Left colon (tissue), 2 donors: Measurements from ENCODE around the gene GSK3A. TPM values are rescaled to one million over a fixed set of nuclear protein-coding genes. Genes with fewer than 3 reads are reported as not detected.

ENCODE experiments used
- ATAC-seq: fragments of 200-7000 bp; cut with Tn5 transposase; one replicate; pipeline ENCODE4 v1.9.1; 2020; ENCODE audit warnings: mild to moderate bottlenecking, moderate library complexity
- DNase-seq, 2 donors: peaks; one replicate each; pipeline ENCODE4 v3.0.0-alpha.2; 2020
- intact Hi-C, 2 donors: fragments of 100-400 bp; cut with DNase I in 1 of 2; cut with micrococcal nuclease in 1 of 2; formaldehyde crosslinking; loops; one replicate each; pipeline versions ENCODE4 v1.11.2 to v1.14.0; 2022; cut with DNase I, micrococcal nuclease
- long read RNA-seq: library from polyadenylated mRNA; unstranded; transcript quantifications from one replicate; pipeline ENCODE4 v2.0.0, GENCODE V29; 2021
- total RNA-seq, 2 donors: library from RNA; stranded (reverse); fragmentation: NEBNext Ultra II Directional; extraction: Animal tissue kit (Norgen Biotek cat#: 25700); gene quantifications; one replicate each; pipeline ENCODE4 v1.2.1, GENCODE V29; 2021
- donor health status: DM: no; HTN: no; CAD: no.
- donor health status: DM: yes; HTN: yes; CAD: no.

Gene GSK3A
- total RNA-seq = 10 to 100 TPM; 40.9 to 43.3 TPM
- long read RNA-seq, partial matches to known transcripts = 1 of 1 reads
- long read RNA-seq, other reads (novel, unspliced or antisense) = 0 of 1 reads

DNA sequence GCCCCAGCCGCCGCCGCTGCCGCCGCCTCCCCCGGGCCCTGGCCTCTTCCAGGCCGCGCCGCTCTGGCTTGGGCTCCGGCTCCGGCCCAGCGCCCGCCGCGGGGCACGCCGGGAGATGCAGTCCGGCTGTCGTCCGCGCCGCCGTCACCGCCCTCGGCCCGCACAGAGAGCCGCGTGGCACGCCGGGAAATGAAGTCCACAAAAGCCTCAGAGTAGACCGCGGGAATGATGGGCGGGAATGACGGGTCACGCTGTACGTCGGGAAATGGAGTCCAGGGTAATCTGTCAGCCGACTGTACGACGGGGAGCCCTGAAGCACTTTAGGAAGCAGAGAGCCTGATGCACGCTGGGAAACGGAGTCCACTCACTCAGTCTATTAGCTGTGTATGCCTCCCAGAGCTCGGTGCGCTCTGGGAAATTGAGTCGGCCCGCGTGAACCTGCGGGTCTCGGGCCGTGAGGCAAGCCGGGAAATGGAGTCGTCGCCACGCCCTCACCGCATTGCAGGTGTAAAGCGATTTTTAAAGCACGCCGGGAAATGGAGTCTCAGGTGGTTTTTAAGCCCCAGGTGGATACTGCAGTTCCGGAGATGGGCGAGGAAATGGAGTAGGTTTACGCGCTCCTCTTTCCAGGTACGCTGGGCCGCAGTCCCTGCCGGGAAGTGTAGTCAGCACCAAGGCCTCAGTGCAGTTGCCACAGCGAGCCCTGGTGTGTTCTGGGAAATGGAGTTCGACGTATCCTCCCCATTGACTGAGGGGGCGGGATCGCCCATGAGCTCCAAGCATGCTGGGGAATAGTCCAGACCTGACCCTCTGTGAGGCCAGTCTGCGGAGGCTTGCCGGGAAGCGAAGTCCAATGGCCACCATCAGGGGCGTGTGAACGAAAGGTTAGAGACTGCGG lies at the start of gene GSK3A:
Gene GSK3A, minus strand, starts transcription at position 91 of the 898 bp plus-strand sequence. CDS start 137 bp downstream, outside the sequence.
- ATAC-seq = peak; percentile 78
- intact Hi-C loops = no loop called here
- peak; percentile 97 to 99 for DNase-seq

DNA sequence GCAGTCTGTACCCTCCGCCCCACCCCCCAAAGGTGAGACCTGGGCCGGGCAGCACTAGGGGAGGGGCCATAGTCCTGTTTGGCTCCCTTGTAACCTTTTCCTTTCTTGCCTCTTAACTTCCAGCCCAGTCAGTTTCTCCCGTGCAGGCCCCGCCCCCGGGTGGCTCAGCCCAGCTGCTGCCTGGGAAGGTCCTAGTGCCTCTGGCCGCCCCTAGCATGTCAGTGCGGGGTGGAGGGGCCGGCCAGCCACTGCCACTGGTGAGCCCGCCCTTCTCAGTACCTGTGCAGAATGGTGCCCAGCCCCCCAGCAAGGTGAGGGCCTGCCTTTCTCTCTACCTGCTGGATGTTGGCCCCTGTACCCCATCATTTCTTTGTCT lies 49.0 kb upstream of the GSK3A start:
- peak; percentile 64 to 71 for DNase-seq
- peak; percentile 66 for ATAC-seq
- intact Hi-C loops = no loop called here

DNA sequence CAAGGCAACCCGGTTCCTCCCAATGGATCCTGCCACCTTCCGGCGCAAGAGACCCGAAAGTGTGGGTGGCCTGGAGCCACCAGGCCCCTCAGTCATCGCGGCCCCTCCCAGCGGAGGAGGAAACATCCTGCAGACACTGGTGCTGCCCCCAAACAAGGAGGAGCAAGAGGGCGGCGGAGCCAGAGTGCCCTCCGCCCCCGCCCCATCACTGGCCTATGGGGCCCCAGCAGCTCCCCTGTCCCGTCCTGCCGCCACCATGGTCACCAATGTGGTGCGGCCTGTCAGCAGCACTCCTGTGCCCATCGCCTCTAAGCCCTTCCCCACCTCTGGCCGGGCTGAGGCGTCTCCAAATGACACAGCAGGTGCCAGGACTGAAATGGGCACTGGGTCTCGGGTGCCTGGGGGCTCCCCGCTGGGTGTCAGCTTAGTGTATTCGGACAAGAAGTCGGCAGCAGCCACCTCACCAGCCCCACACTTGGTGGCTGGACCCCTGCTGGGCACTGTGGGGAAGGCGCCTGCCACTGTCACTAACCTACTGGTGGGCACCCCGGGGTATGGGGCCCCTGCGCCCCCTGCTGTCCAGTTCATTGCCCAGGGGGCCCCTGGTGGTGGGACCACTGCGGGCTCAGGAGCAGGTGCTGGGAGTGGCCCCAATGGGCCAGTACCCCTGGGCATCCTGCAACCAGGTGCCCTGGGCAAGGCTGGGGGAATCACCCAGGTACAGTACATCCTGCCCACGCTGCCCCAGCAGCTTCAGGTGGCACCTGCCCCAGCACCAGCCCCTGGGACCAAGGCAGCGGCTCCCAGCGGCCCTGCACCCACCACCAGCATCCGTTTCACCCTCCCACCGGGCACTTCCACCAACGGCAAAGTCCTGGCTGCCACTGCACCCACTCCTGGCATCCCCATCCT lies 48.4 kb upstream of the GSK3A start:
- intact Hi-C loops = no loop called here
- peak; percentile 22 for ATAC-seq
- no peak for DNase-seq

DNA sequence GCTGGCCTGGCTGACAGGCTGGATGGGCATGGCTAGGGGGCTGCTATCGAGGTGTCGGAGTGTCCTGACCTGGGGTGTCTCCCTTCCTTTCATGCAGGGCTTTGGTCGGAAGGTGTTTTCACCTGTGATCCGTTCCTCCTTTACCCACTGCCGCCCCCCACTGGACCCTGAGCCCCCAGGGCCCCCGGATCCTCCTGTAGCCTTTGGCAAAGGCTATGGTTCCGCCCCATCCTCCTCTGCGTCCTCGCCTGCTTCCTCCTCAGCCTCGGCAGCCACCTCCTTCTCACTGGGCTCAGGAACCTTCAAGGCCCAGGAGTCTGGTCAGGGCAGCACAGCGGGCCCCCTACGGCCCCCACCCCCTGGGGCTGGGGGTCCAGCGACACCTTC lies 47.7 kb upstream of the GSK3A start:
- DNase-seq = no peak
- intact Hi-C loops = no loop called here
- no peak for ATAC-seq

DNA sequence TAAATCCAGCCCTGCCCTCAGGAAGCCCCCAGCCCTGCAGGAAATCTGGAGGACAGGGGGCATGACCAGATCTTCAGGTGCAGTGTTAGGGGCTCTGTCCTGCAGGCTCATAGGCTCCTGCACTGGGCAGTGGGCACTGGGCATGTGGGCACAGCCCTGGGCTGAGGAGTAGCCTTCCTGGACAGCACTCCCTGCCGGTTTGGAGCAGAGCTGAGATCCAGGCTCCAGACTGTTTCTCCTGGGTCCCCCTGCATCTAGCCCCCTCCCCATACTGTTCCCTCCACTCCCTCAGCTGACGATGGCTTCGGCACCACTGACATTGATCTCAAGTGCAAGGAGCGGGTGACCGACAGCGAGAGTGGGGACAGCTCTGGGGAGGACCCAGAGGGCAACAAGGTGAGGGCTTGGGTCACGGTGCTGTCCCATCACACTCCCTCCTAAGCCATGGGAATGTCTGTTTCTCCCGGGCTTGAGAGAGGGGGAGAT lies 47.2 kb upstream of the GSK3A start:
- DNase-seq (no peak), ATAC-seq (no peak)
- intact Hi-C loops = no loop called here

DNA sequence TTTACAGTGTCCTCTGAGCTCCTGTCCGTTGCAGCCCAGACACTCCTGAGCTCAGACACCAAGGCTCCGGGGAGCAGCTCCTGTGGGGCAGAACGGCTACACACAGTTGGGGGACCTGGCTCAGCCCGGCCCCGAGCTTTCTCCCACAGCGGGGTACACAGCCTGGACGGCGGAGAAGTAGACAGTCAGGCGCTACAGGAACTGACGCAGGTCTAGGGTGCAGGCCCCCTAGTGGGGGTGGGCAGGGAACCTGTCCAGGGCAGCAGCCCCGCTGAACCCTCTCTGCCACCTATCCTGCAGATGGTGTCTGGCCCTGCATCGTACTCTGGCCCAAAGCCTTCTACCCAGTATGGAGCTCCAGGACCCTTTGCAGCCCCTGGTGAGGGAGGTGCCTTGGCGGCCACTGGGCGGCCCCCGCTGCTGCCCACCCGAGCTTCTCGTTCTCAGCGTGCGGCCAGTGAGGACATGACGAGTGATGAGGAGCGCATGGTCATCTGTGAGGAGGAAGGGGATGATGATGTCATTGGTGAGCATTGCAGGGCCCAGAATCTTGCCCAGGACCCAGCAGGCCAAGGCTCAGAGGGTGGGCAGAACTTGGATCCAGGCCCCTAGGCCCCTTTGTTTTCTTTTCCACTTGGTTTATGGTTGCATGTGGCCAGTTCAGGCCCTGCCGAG lies 46.6 kb upstream of the GSK3A start:
- ATAC-seq (no peak), DNase-seq (no peak)
- intact Hi-C loops = no loop called here

DNA sequence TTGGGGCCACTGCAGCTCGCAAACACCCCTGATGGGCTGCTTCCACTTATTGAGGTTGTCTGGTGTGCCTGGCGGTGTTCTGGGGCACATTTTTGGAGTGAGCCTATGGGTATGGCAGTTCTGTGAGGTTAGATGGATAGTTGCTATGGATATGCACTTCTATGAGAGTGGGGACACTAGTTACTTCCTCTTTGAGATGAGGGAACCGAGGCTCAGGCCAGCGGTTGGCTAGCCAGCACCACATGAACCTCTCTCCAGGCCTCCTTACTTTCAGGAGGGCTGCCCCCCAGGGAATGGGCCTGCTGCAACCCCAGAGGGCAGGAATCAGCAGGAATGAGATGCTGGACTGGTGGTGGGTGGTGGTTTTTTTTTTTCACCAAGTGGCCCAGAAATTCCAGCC lies 46.0 kb upstream of the GSK3A start:
- intact Hi-C loops = no loop called here
- ATAC-seq = no peak

DNA sequence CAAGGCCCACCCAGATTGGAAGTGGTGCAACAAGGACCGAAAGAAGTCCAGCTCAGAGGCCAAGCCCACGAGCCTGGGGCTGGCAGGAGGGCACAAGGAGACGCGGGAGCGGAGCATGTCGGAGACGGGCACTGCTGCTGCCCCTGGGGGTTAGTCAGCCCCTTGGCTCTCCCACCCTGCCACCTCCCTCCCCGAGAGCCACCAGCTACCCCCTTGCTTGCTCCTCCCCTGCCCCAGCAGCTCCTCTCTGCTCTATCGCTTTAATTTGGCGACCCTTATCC lies 45.4 kb upstream of the GSK3A start:
- ATAC-seq (no peak), DNase-seq (no peak)
- intact Hi-C loops = no loop called here

More for the DNA sequence above, 46.0 kb upstream of the GSK3A start:
- no peak for DNase-seq

DNA sequence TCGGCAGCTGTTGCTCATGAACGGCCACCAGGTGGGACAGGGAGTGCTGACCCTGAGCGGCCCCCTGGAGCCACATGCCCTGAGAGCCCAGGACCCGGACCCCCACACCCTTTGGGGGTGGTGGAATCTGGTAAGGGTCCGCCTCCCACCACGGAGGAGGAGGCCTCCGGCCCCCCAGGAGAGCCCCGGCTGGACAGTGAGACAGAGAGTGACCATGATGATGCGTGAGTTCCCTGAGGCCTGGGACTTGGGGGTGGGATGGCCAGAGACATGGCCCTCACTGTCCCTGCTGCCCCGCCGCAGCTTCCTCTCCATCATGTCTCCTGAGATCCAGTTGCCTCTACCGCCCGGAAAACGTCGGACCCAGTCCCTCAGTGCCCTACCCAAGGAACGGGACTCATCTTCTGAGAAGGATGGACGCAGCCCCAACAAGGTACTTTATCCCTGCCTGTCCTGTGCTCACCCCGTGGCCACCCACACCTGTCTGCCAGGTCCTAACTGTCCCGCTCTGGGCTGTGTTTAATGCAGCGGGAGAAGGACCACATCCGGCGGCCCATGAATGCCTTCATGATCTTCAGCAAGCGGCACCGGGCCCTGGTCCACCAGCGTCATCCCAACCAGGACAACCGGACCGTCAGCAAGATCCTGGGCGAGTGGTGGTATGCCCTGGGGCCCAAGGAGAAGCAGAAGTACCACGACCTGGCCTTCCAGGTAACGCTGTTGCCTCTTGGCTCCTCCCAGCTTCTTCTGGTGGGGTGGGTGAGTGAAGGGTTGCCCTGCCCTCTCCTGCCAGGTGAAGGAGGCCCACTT lies 44.8 kb upstream of the GSK3A start:
- intact Hi-C loops = no loop called here
- no peak for ATAC-seq
- no peak for DNase-seq

DNA sequence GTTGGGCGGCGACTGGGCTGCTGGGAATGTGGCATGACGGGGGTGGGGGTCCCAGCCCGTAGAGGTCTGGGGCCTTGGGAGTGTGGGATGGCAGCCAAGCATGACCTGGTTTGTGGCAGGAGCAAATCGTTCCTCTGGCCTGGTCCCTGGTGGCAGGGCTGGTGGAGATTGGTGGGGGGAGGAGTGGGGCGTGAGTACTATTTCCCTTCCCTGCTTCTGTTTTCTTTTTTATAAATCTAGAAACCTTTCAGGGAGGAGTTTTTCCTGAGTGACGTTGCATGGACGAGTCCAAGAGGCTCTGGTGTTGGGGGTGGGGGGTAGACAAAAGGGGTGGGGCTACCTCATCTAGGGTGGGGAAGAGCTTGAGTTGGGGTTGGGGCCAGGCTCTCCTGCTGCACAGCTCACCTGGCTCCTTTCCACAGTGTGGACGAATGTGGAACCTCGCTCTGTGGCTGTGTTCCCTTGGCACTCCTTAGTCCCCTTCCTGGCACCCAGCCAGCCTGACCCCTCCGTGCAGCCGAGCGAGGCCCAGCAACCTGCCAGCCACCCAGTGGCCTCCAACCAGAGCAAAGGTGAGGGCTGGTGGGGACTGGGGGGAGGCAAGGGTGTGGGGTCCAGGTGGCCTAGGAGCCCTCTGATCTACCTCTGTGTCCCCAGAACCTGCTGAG lies 44.1 kb upstream of the GSK3A start:
- no peak for DNase-seq

DNA sequence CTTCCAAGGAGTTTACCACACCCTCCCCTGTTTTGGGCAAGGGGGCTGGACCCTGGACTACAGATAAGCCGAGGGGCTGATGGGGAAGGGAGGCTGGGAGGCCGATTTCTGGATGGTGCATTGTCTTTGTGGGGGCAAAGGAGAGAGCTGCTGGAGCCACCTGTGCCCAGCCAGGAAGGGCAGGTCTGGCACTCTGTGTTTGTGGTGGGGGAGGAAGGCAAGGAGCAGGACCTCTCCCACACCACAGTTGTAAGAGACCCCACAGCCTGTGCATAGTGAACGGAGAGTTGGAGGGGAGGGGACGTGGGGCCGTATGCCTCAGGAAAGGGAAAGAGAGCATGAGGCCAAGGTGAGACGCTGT lies 43.6 kb upstream of the GSK3A start:
- no peak for ATAC-seq
- DNase-seq = no peak
- intact Hi-C loops = no loop called here

More for the DNA sequence above, 44.1 kb upstream of the GSK3A start:
- no peak for ATAC-seq
- intact Hi-C loops = no loop called here

DNA sequence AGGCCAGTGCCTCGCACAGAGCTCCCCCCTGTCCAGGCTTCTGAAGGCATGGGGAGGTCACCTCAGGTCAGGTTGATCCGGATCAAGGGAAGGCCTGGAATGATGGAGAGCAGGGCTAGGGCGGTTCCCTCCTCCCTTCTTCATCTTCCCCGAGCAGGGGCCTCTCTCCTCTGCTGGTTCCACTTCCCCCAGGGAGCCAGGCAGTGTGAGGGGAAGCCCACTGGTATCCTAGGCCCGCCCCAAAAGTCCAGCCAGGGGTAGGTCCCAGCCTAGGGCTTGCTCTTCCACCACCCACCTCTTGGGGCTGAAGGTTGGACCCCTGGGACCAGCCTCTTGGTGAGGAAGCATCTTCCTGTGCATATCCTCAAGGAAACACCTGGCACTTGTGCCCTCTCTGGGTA lies 43.1 kb upstream of the GSK3A start:
- DNase-seq = no peak
- intact Hi-C loops = no loop called here

DNA sequence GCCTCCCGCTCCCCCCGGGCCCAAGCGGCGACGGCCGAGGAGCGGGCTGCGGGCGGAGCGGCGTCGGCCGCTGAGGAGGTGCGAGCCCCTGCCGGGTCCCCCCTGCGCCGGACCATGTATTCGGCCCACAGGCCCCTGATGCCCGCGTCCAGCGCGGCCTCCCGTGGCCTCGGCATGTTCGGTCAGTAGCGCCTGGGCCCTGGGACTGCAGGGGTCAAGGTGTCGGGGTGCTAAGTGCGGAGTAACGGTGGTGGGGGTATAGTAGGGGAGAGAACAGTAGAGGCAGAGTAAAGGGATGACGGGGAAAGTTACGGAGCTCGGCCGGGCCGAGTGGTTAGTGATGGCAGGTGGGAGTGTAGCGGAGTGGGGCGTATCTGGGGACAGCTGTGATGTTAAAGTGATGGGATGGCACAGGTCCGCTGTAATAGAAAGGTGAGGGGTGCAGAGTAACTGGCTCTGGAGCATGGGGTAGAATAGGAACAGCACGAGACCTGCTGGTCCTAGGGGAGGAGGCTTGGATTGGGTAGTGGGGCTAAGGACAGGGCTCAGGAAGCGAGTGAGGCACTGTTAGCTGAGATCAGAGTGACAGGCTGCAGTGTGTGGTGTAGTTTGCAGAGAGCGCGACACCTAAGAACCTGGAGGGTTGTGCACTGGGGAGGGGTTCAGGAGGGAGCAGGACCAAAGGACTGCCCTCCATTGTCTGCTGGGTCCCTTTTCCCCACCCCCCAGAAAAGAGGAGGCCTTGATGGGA lies 42.4 kb upstream of the GSK3A start:
- DNase-seq (no peak), ATAC-seq (no peak)
- intact Hi-C loops = loop anchor here in 1 of 2 donors (5.0 kb wide), 1 partner anchor 37 kb away; no protein-coding TSS in a partner anchor

More for the DNA sequence above, 43.1 kb upstream of the GSK3A start:
- no peak for ATAC-seq

DNA sequence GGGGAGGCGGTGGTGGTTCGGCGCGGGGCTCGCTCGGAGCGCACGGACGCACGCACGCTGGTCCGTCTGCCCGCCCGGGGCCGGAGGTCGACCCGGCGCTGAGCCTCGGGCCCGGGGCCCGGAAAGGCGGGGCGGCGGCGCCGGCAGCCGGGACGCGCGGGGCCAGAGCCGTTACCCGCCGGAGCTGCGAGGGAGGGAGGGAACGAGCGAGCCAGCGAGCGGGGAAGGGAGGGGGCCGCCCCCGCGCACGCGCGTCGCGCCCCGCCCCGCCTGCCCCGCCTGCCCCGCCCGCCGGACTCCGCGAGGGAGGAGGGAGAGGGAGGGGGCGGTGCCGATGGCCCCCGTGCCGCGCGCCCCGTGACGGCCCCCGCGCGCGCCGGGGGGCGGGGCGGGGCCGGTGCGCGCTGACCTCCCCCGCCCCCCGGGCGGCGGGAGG lies 41.7 kb upstream of the GSK3A start:
- intact Hi-C loops = loop anchor here in 1 of 2 donors (5.0 kb wide), 1 partner anchor 37 kb away; no protein-coding TSS in a partner anchor
- DNase-seq (peak; percentile 79 to 83), ATAC-seq (peak; percentile 57)

DNA sequence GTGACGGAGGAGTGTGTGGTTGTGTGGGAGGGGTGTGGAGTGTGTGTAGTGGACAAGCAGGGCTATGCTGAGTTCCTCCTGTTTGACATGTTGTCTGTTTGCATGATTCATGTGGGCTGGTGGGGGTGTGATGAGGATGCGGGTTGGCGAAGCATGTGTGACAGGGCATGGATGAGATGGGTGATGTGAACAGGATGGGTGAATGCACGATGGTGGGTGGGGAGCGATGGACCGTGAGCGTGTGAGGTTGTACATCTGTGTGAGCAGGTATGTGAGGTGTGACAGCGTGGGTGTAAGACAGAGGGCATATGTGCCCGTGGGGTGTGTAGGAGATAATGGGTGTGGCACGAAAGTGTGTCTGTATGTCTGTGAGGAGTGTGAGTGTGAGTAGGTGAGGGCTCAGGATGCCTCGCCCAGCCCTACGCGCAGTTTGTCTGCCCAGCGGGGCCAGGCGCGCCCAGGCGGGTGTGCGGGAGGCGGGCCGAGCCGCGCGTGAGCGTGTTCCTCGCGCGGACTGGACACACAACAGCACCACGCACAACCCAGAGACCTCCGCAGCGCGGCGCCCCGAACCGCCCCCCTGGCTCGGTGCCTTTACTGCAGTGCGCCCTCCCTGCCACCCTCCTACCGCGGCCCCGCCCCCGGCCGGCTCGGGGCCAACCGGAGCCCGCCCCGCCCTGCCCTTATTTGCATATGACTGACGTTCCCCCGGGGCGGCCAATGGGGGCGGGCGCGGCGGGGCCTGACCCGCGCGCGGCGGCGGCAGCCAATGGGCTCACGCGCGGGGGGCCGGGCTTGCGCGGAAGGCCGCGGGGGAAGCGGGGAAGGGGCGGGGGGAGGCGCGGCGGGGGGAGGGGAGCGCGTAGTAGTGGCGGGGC lies 41.0 kb upstream of the GSK3A start:
- intact Hi-C loops = loop anchor here in 1 of 2 donors (5.0 kb wide), 1 partner anchor 36 kb away; no protein-coding TSS in a partner anchor
- ATAC-seq (peak; percentile 78), DNase-seq (peak; percentile 94 to 96)

DNA sequence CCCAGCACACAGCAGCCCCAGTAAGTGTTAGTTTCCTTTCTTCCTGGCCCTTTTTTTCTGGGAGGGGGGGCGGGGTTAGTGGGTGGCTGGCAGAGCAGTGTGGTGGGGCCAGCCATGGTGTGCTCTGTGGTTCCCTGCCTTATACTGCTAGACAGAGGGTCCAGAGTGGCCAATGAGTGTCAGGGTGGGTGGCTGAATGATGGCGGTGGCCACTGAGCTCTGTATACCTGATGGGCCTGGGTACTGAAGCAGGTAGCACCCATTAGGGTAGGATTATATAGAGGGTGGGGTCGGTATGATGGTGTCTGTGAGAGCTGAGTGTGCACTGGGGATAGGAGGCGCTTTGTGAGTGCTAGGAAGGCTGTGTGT lies 40.4 kb upstream of the GSK3A start:
- intact Hi-C loops = loop anchor here in 1 of 2 donors (5.0 kb wide), 1 partner anchor 36 kb away; no protein-coding TSS in a partner anchor
- no peak for DNase-seq

More for the DNA sequence above, 40.4 kb upstream of the GSK3A start:
- ATAC-seq = no peak
